Activated effector memory CD4-positive, alpha-beta T cell treated with anti-CD3 and anti-CD28 coated beads, Interleukin-2, amount 50 U/mL, for 16 hours (primary cell): ENCODE results near the gene AKT3.

ENCODE experiments used
- DNase-seq: peaks from one replicate; pipeline ENCODE4 v3.0.0-alpha.2; 2020

The AKT3 gene

GRCh38 chr1:243730487-243731150, 119.4 kb downstream of the AKT3 start:
- no peak for DNase-seq

- no peak for DNase-seq
These were observed 120.1 kb downstream of the AKT3 start for GRCh38 chr1:243729956-243730355.

GRCh38 chr1:243727503-243728203, 122.4 kb downstream of the AKT3 start:
- DNase-seq, result no peak

GRCh38 chr1:243726806-243727502, 123.1 kb downstream of the AKT3 start:
- DNase-seq, result no peak

- DNase-seq, result no peak
These were observed 124.2 kb downstream of the AKT3 start for GRCh38 chr1:243725846-243726245.

- no peak for DNase-seq
These were observed 125.0 kb downstream of the AKT3 start for GRCh38 chr1:243725075-243725474.

GRCh38 chr1:243723458-243724043, 126.5 kb downstream of the AKT3 start:
- DNase-seq, result no peak

GRCh38 chr1:243723050-243723449, 127.0 kb downstream of the AKT3 start:
- DNase-seq, result no peak

- no peak for DNase-seq
These were observed 130.6 kb downstream of the AKT3 start for GRCh38 chr1:243719476-243719875.

- DNase-seq, result no peak
These were observed 131.2 kb downstream of the AKT3 start for GRCh38 chr1:243718893-243719292.

GRCh38 chr1:243718022-243718421, 132.0 kb downstream of the AKT3 start:
- DNase-seq, result no peak

- no peak for DNase-seq
These were observed 133.1 kb downstream of the AKT3 start for GRCh38 chr1:243716906-243717305.

- no peak for DNase-seq
These were observed 134.8 kb downstream of the AKT3 start for GRCh38 chr1:243715285-243715684.

- no peak for DNase-seq
These were observed 136.4 kb downstream of the AKT3 start for GRCh38 chr1:243713470-243714186.

- DNase-seq, result no peak
These were observed 137.1 kb downstream of the AKT3 start for GRCh38 chr1:243712941-243713340.

- no peak for DNase-seq
These were observed 137.8 kb downstream of the AKT3 start for GRCh38 chr1:243712242-243712641.

GRCh38 chr1:243710467-243710866, 139.6 kb downstream of the AKT3 start:
- DNase-seq, result no peak

- no peak for DNase-seq
These were observed 141.8 kb downstream of the AKT3 start for GRCh38 chr1:243708210-243708609.

- DNase-seq, result no peak
These were observed 143.5 kb downstream of the AKT3 start for GRCh38 chr1:243706563-243706962.

GRCh38 chr1:243705585-243705984, 144.5 kb downstream of the AKT3 start:
- DNase-seq, result no peak

- DNase-seq, result no peak
These were observed 148.2 kb downstream of the AKT3 start for GRCh38 chr1:243701872-243702271.

GRCh38 chr1:243693800-243694199, 156.2 kb downstream of the AKT3 start:
- no peak for DNase-seq

- DNase-seq, result no peak
These were observed 163.9 kb downstream of the AKT3 start for GRCh38 chr1:243686159-243686558.
